Erythroblast (primary cell): ENCODE measurements around the gene XYLT1.

Experiments
- GATA1 ChIP-seq: IDR thresholded peaks from 2 replicates; pipeline ENCODE4 v1.6.1; 2011; ENCODE audit warnings: low read depth, mild to moderate bottlenecking, control low read depth, low read length, moderate library complexity
- POLR2A ChIP-seq: IDR thresholded peaks from 2 replicates; pipeline ENCODE4 v1.6.1; 2011; ENCODE audit warnings: mild to moderate bottlenecking, low read length

- TF ChIP-seq POLR2A, result no peak
- TF ChIP-seq GATA1, result no peak
These were observed 77.7 kb downstream of the XYLT1 start for GRCh38 chr16:17392857-17393692.
